NCI-H2107 (cell line): ENCODE data around the gene MAGEA2B.
"Not testable (repeated sequence)": the region's sequence is repeated elsewhere in the genome, so short reads cannot be mapped to it uniquely, and the experiment has no call there.

ENCODE experiments used
- DNase-seq: peaks from one replicate; lab custom pipeline; 2025; lab: John Stamatoyannopoulos, UW

Gene MAGEA2B

GRCh38 chrX:152713815-152714787 is at the start of gene MAGEA2B:
TSS of gene MAGEA2B (plus strand) at chrX:152714628. CDS start at chrX:152717107, 2,479 bp downstream.
- DNase-seq = not testable (repeated sequence)

- DNase-seq = no peak
Measured at GRCh38 chrX:152674135-152674534, 40.3 kb upstream of the MAGEA2B start.

GRCh38 chrX:152674652-152675051 is 39.8 kb upstream of the MAGEA2B start:
- not testable (repeated sequence) for DNase-seq

GRCh38 chrX:152681012-152681411 is 33.4 kb upstream of the MAGEA2B start:
- DNase-seq = not testable (repeated sequence)

GRCh38 chrX:152697952-152698931 is 16.2 kb upstream of the MAGEA2B start, which contains the start of gene MAGEA3:
TSS of gene MAGEA3 (plus strand) at chrX:152698794. CDS start at chrX:152700833, 2,039 bp downstream.
- DNase-seq = not testable (repeated sequence)

- DNase-seq = not testable (repeated sequence)
Measured at GRCh38 chrX:152700390-152700789, 14.0 kb upstream of the MAGEA2B start.

GRCh38 chrX:152706500-152706899 is 7.9 kb upstream of the MAGEA2B start:
- DNase-seq = not testable (repeated sequence)

- not testable (repeated sequence) for DNase-seq
Measured at GRCh38 chrX:152709173-152709572, 5.3 kb upstream of the MAGEA2B start, which contains the start of gene CSAG2. TSS of gene CSAG2 (minus strand) at chrX:152709273. CDS start at chrX:152709112, 161 bp downstream.

GRCh38 chrX:152713195-152713594 is 1.2 kb upstream of the MAGEA2B start:
- not testable (repeated sequence) for DNase-seq

GRCh38 chrX:152725409-152725808 is 11.0 kb downstream of the MAGEA2B start:
- no peak for DNase-seq

GRCh38 chrX:152733261-152733975 is 19.0 kb downstream of the MAGEA2B start, which contains the start of the genes CSAG1 and MAGEA12:
TSS of gene CSAG1 (minus strand) at chrX:152733721. CDS start at chrX:152732460, 1,261 bp downstream.
TSS of gene MAGEA12 (plus strand) at chrX:152733757. CDS start at chrX:152736162, 2,405 bp downstream.
- no peak for DNase-seq

GRCh38 chrX:152734143-152734858 is 19.9 kb downstream of the MAGEA2B start:
- DNase-seq = not testable (repeated sequence)

- DNase-seq = no peak
Measured at GRCh38 chrX:152735101-152735500, 20.7 kb downstream of the MAGEA2B start.

- no peak for DNase-seq
Measured at GRCh38 chrX:152735860-152736511, 21.6 kb downstream of the MAGEA2B start.

- not testable (repeated sequence) for DNase-seq
Measured at GRCh38 chrX:152736528-152736927, 22.1 kb downstream of the MAGEA2B start.

- no peak for DNase-seq
Measured at GRCh38 chrX:152738560-152738959, 24.1 kb downstream of the MAGEA2B start.

- not testable (repeated sequence) for DNase-seq
Measured at GRCh38 chrX:152753686-152754650, 39.5 kb downstream of the MAGEA2B start, which contains the start of gene MAGEA2. TSS of gene MAGEA2 (minus strand) at chrX:152753842. CDS start at chrX:152751363, 2,479 bp downstream.

- not testable (repeated sequence) for DNase-seq
Measured at GRCh38 chrX:152754871-152755270, 40.4 kb downstream of the MAGEA2B start.
